A673 (cell line): ENCODE data around the gene SNED1. TPM values are rescaled to one million over a fixed set of nuclear protein-coding genes. Genes with fewer than 3 reads are reported as not detected.

ENCODE experiments used
- BruUV-seq: library from RNA; stranded (reverse); fragments of 400-500 nt; replicated peaks from 2 replicates; lab custom pipeline; 2021; lab: Mats Ljungman, UMichigan
- CTCF ChIA-PET: fragments of 300-600 bp; sonication (Branson Sonifier 250); formaldehyde crosslinking; loops from one replicate; lab custom pipeline; 2022; ENCODE audit warnings: antibody characterized with exemption; lab: Charles Lee
- POLR2A ChIA-PET: fragments of 300-600 bp; sonication (Branson Sonifier 250); formaldehyde crosslinking; loops from one replicate; lab custom pipeline; 2022; ENCODE audit warnings: antibody characterized with exemption; ENCODE audit not compliant: low non-redundant PET; lab: Charles Lee
- DNase-seq: peaks from one replicate; pipeline ENCODE4 v3.0.0-alpha.2; 2015; ENCODE audit warnings: low spot score
- H3K27ac ChIP-seq: fragments of 200-600 bp; sonication (generic); 2 replicates; pipeline ENCODE4 v1.5.1; 2016; ENCODE audit warnings: mixed run types, low read depth, mild to moderate bottlenecking, mixed read lengths, antibody characterized with exemption, low read length; ENCODE audit not compliant: poor library complexity, severe bottlenecking
- H3K27me3 ChIP-seq: fragments of 200-600 bp; sonication (generic); replicated peaks from 2 replicates; pipeline ENCODE4 v1.6.1; 2017; ENCODE audit warnings: mixed run types, low read depth, mild to moderate bottlenecking, mixed read lengths, antibody characterized with exemption, low read length; ENCODE audit not compliant: insufficient read depth, poor library complexity
- H3K36me3 ChIP-seq: fragments of 200-600 bp; sonication (generic); 2 replicates; pipeline ENCODE4 v1.6.1; 2016; ENCODE audit warnings: mixed run types, mild to moderate bottlenecking, mixed read lengths, antibody characterized with exemption, low read length; ENCODE audit not compliant: insufficient read depth, poor library complexity, severe bottlenecking
- H3K4me1 ChIP-seq: fragments of 200-600 bp; sonication (generic); 2 replicates; pipeline ENCODE4 v1.6.1; 2017; ENCODE audit warnings: mixed run types, mild to moderate bottlenecking, mixed read lengths, antibody characterized with exemption, low read length; ENCODE audit not compliant: insufficient read depth, poor library complexity, severe bottlenecking
- H3K4me3 ChIP-seq: fragments of 200-600 bp; sonication (generic); 2 replicates; pipeline ENCODE4 v1.5.1; 2016; ENCODE audit warnings: low read depth, mixed run types, mild to moderate bottlenecking, mixed read lengths, low read length; ENCODE audit not compliant: poor library complexity, severe bottlenecking
- H3K9me3 ChIP-seq: fragments of 200-600 bp; sonication (generic); 2 replicates; pipeline ENCODE4 v1.6.1; 2016; ENCODE audit warnings: mixed run types, low read depth, mild to moderate bottlenecking, mixed read lengths, antibody characterized with exemption, low read length; ENCODE audit not compliant: poor library complexity, severe bottlenecking
- EZH2 ChIP-seq: fragments of 200-600 bp; sonication (generic); IDR thresholded peaks from 2 replicates; pipeline ENCODE4 v1.6.1; 2017; ENCODE audit warnings: borderline replicate concordance, low read depth, mild to moderate bottlenecking, mixed read lengths, antibody characterized with exemption, low read length; ENCODE audit not compliant: poor library complexity, severe bottlenecking
- intact Hi-C: fragments of 100-400 bp; cut with micrococcal nuclease; formaldehyde crosslinking; loops from one replicate; pipeline ENCODE4 v1.10.0; 2022; ENCODE audit not compliant: unreplicated experiment
- total RNA-seq: library from RNA; stranded (reverse); gene quantifications from 2 replicates; pipeline ENCODE4 v1.2.3, GENCODE V29; 2021
- TF ChIP-seq, protein P1 (sequence below): fragments of 300-800, 200-600 bp; sonication (generic); conservative IDR thresholded peaks from 2 replicates; pipeline ENCODE4 v1.5.1; 2017; ENCODE audit warnings: low read depth, mild to moderate bottlenecking, antibody characterized with exemption, low read length, moderate library complexity, mixed read lengths

The SNED1 gene
- total RNA-seq, 1 experiment from 2014 or later = 3.0 TPM

DNA sequence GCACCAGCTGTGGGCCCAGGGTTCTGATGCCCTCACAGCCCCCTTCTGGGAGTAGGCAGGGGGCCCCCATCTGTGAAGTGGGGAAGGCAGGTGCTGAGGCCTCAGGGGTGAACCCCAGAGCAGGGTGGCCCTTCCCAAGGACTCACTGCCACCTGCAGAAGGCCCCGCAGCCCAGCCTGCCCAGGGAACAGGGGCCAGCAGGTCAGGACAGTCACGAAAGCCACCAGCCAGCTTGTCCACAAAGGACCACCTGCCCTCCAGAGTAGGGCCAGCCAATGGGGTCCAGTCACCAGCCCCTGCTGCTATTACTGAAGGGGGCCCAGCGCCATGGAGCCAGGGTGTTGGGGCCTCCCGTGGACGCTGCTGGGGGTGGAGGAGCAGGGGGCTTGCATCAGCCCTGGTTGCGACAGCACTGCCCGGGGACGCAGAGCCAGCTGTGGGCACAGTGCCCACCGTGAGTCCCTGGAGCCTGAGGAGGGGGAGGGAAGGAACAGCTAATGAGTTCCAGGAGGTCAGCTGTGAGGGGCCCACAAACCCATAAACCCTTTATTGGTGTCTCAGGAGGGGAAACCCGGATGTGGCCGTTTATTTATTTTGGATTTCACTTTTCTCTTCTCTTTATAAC, 11.5 kb upstream of the SNED1 start:
- no peaks in the 10 kb centered on the region for H3K36me3 ChIP-seq
- peak; percentile 82 for DNase-seq
- H3K4me3 ChIP-seq = no peak overlapping the region
- peak overlapping the region; percentile 87 for H3K27ac ChIP-seq
- CTCF ChIA-PET = no interaction called here
- BruUV-seq = no TSS peak
- H3K4me1 ChIP-seq = peaks cover 28% of the 10 kb centered on the region
- H3K9me3 ChIP-seq = peaks cover 10% of the 10 kb centered on the region
- POLR2A ChIA-PET = interaction anchor here (0.6 kb wide), 1 partner anchor 187 kb away, joined by 4 read pairs; no protein-coding TSS in a partner anchor
- TF ChIP-seq, protein P1, sequence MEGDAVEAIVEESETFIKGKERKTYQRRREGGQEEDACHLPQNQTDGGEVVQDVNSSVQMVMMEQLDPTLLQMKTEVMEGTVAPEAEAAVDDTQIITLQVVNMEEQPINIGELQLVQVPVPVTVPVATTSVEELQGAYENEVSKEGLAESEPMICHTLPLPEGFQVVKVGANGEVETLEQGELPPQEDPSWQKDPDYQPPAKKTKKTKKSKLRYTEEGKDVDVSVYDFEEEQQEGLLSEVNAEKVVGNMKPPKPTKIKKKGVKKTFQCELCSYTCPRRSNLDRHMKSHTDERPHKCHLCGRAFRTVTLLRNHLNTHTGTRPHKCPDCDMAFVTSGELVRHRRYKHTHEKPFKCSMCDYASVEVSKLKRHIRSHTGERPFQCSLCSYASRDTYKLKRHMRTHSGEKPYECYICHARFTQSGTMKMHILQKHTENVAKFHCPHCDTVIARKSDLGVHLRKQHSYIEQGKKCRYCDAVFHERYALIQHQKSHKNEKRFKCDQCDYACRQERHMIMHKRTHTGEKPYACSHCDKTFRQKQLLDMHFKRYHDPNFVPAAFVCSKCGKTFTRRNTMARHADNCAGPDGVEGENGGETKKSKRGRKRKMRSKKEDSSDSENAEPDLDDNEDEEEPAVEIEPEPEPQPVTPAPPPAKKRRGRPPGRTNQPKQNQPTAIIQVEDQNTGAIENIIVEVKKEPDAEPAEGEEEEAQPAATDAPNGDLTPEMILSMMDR = no peak
- intact Hi-C loops = no loop called here
- no peaks in the 10 kb centered on the region for H3K27me3 ChIP-seq

- no peak for DNase-seq
- no peak for TF ChIP-seq EZH2
- TF ChIP-seq, protein P1 = no peak
- CTCF ChIA-PET = no interaction called here
- POLR2A ChIA-PET = interaction anchor here (0.6 kb wide), 1 partner anchor 188 kb away, joined by 4 read pairs; no protein-coding TSS in a partner anchor
- peaks cover 10% of the 10 kb centered on the region for H3K9me3 ChIP-seq
- H3K36me3 ChIP-seq = no peaks in the 10 kb centered on the region
- H3K4me1 ChIP-seq = peaks cover 28% of the 10 kb centered on the region
- intact Hi-C loops = no loop called here
- BruUV-seq = no TSS peak
- H3K27ac ChIP-seq = peak overlapping the region; percentile 87
- H3K4me3 ChIP-seq = no peak overlapping the region
- no peaks in the 10 kb centered on the region for H3K27me3 ChIP-seq
Measured at GRCh38 chr2:240987588-240987987, 10.8 kb upstream of the SNED1 start.

DNA sequence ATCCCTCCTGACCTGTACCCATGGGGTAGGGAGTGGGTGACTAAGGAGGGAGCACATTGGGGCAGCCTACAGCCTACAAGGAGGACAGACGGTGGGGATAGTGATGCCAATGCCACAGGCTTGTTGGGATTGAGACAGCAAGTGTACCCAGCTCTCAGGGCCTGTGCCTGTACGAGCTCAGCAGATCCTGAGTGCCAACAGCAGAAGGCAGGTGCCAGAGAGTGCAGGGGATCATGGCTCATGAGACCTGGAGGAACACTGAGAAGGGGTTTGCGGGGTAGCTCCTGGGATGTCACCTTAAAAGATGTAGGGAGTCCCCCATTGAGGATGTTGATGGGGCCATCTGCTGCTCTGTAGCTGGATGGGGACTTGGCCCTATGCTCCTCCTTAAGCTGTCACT, 10.3 kb upstream of the SNED1 start:
- CTCF ChIA-PET = no interaction called here
- BruUV-seq = no TSS peak
- Histone ChIP-seq H3K4me3 (no peak overlapping the region), H3K27ac (peak overlapping the region; percentile 87), H3K36me3 (no peaks in the 10 kb centered on the region), H3K9me3 (peaks cover 10% of the 10 kb centered on the region), H3K27me3 (no peaks in the 10 kb centered on the region), H3K4me1 (peaks cover 28% of the 10 kb centered on the region)
- POLR2A ChIA-PET = no interaction called here
- intact Hi-C loops = no loop called here
- no peak for TF ChIP-seq EZH2
- TF ChIP-seq, protein P1 = no peak
- DNase-seq = no peak
